ENCODE measurements around the gene PMM2. TPM values are rescaled to one million over a fixed set of nuclear protein-coding genes. Genes with fewer than 3 reads are reported as not detected.

The PMM2 gene
- total and polyA plus RNA-seq, 2 experiments from 2014 or later, result 38.2 to 60.4 TPM

DNA sequence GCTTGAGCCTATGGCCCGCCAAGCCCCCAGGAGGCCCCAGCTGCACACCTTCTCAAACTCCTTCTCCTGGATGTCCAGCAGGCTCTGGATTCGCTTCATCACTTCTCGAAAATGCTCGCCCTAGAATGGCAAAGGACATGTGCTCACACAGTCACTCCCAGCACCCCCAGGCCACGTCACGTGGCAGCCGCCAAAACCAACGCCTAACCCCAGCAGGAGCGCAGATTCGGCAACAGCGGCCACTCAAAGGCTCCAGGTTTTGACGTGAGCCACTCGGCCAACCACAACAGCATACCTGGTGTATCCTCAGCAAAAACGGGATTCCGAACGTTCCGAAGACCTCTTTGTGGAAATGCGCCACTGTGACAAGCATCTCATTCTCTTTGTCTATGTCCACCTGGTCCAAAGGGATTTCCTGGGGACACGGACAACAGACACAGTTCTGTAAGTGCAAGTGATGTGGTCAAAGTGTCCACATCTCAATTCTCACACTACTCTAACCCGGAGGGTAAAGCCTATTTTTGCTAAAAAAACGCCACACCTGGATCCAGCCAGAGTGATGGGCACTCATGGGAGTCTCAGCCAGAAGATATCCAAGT, 97.2 kb downstream of the PMM2 start:
- peaks cover 9% of the 10 kb centered on the region; the same call in 1 of the 2 replicates for H3F3A ChIP-seq (replicated peaks; ENCODE audit: low read depth)
- TF ChIP-seq NANOG (IDR thresholded peaks at IDR 0.05; ENCODE audit: borderline replicate concordance) (no peak), CREB1 (CRISPR knock-in tag; IDR thresholded peaks at IDR 0.05; ENCODE audit: low read depth) (no peak), ZNF331 (CRISPR knock-in tag; IDR thresholded peaks at IDR 0.05; ENCODE audit: low read depth) (no peak), EZH2 (IDR thresholded peaks at IDR 0.05; ENCODE audit: low read depth, unreplicated experiment) (no peak), STAT1 (IDR thresholded peaks at IDR 0.05; ENCODE audit: unreplicated experiment) (no peak), ZNF114 (CRISPR knock-in tag; IDR thresholded peaks at IDR 0.05) (no peak), JUNB (IDR thresholded peaks at IDR 0.05; ENCODE audit: unreplicated experiment) (no peak), POLR2AphosphoS5 (IDR thresholded peaks at IDR 0.05; ENCODE audit: low read depth) (no peak), EZH2phosphoT487 (IDR thresholded peaks at IDR 0.05; ENCODE audit: unreplicated experiment) (no peak)
- TF ChIP-seq, protein P1, sequence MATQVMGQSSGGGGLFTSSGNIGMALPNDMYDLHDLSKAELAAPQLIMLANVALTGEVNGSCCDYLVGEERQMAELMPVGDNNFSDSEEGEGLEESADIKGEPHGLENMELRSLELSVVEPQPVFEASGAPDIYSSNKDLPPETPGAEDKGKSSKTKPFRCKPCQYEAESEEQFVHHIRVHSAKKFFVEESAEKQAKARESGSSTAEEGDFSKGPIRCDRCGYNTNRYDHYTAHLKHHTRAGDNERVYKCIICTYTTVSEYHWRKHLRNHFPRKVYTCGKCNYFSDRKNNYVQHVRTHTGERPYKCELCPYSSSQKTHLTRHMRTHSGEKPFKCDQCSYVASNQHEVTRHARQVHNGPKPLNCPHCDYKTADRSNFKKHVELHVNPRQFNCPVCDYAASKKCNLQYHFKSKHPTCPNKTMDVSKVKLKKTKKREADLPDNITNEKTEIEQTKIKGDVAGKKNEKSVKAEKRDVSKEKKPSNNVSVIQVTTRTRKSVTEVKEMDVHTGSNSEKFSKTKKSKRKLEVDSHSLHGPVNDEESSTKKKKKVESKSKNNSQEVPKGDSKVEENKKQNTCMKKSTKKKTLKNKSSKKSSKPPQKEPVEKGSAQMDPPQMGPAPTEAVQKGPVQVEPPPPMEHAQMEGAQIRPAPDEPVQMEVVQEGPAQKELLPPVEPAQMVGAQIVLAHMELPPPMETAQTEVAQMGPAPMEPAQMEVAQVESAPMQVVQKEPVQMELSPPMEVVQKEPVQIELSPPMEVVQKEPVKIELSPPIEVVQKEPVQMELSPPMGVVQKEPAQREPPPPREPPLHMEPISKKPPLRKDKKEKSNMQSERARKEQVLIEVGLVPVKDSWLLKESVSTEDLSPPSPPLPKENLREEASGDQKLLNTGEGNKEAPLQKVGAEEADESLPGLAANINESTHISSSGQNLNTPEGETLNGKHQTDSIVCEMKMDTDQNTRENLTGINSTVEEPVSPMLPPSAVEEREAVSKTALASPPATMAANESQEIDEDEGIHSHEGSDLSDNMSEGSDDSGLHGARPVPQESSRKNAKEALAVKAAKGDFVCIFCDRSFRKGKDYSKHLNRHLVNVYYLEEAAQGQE (IDR thresholded peaks at IDR 0.05; ENCODE audit: unreplicated experiment), result no peak
- TF ChIP-seq, protein P2, sequence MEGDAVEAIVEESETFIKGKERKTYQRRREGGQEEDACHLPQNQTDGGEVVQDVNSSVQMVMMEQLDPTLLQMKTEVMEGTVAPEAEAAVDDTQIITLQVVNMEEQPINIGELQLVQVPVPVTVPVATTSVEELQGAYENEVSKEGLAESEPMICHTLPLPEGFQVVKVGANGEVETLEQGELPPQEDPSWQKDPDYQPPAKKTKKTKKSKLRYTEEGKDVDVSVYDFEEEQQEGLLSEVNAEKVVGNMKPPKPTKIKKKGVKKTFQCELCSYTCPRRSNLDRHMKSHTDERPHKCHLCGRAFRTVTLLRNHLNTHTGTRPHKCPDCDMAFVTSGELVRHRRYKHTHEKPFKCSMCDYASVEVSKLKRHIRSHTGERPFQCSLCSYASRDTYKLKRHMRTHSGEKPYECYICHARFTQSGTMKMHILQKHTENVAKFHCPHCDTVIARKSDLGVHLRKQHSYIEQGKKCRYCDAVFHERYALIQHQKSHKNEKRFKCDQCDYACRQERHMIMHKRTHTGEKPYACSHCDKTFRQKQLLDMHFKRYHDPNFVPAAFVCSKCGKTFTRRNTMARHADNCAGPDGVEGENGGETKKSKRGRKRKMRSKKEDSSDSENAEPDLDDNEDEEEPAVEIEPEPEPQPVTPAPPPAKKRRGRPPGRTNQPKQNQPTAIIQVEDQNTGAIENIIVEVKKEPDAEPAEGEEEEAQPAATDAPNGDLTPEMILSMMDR (conservative IDR thresholded peaks at IDR 0.05; ENCODE audit: low read depth in 2 of 2), result no peak
- TF ChIP-seq, protein P3, sequence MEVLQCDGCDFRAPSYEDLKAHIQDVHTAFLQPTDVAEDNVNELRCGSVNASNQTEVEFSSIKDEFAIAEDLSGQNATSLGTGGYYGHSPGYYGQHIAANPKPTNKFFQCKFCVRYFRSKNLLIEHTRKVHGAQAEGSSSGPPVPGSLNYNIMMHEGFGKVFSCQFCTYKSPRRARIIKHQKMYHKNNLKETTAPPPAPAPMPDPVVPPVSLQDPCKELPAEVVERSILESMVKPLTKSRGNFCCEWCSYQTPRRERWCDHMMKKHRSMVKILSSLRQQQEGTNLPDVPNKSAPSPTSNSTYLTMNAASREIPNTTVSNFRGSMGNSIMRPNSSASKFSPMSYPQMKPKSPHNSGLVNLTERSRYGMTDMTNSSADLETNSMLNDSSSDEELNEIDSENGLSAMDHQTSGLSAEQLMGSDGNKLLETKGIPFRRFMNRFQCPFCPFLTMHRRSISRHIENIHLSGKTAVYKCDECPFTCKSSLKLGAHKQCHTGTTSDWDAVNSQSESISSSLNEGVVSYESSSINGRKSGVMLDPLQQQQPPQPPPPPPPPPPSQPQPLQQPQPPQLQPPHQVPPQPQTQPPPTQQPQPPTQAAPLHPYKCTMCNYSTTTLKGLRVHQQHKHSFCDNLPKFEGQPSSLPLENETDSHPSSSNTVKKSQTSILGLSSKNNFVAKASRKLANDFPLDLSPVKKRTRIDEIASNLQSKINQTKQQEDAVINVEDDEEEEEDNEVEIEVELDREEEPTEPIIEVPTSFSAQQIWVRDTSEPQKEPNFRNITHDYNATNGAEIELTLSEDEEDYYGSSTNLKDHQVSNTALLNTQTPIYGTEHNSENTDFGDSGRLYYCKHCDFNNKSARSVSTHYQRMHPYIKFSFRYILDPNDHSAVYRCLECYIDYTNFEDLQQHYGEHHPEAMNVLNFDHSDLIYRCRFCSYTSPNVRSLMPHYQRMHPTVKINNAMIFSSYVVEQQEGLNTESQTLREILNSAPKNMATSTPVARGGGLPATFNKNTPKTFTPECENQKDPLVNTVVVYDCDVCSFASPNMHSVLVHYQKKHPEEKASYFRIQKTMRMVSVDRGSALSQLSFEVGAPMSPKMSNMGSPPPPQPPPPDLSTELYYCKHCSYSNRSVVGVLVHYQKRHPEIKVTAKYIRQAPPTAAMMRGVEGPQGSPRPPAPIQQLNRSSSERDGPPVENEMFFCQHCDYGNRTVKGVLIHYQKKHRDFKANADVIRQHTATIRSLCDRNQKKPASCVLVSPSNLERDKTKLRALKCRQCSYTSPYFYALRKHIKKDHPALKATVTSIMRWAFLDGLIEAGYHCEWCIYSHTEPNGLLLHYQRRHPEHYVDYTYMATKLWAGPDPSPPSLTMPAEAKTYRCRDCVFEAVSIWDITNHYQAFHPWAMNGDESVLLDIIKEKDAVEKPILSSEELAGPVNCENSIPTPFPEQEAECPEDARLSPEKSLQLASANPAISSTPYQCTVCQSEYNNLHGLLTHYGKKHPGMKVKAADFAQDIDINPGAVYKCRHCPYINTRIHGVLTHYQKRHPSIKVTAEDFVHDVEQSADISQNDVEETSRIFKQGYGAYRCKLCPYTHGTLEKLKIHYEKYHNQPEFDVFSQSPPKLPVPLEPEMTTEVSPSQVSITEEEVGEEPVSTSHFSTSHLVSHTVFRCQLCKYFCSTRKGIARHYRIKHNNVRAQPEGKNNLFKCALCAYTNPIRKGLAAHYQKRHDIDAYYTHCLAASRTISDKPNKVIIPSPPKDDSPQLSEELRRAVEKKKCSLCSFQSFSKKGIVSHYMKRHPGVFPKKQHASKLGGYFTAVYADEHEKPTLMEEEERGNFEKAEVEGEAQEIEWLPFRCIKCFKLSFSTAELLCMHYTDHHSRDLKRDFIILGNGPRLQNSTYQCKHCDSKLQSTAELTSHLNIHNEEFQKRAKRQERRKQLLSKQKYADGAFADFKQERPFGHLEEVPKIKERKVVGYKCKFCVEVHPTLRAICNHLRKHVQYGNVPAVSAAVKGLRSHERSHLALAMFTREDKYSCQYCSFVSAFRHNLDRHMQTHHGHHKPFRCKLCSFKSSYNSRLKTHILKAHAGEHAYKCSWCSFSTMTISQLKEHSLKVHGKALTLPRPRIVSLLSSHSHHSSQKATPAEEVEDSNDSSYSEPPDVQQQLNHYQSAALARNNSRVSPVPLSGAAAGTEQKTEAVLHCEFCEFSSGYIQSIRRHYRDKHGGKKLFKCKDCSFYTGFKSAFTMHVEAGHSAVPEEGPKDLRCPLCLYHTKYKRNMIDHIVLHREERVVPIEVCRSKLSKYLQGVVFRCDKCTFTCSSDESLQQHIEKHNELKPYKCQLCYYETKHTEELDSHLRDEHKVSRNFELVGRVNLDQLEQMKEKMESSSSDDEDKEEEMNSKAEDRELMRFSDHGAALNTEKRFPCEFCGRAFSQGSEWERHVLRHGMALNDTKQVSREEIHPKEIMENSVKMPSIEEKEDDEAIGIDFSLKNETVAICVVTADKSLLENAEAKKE (CRISPR knock-in tag; IDR thresholded peaks at IDR 0.05), result no peak
- TF ChIP-seq, protein P4, sequence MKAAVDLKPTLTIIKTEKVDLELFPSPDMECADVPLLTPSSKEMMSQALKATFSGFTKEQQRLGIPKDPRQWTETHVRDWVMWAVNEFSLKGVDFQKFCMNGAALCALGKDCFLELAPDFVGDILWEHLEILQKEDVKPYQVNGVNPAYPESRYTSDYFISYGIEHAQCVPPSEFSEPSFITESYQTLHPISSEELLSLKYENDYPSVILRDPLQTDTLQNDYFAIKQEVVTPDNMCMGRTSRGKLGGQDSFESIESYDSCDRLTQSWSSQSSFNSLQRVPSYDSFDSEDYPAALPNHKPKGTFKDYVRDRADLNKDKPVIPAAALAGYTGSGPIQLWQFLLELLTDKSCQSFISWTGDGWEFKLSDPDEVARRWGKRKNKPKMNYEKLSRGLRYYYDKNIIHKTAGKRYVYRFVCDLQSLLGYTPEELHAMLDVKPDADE (IDR thresholded peaks at IDR 0.05), result no peak
- H2AFZ ChIP-seq, result no peak overlapping the region
- H3K4me1 Mint-ChIP-seq, result peaks cover 2% of the 10 kb centered on the region; the same call in 1 of the 3 replicates
- ATAC-seq, result no peak
- DNase-seq (ENCODE audit: low spot score), result no peak
- H3K27ac Mint-ChIP-seq, result no peak overlapping the region
- no peaks in the 10 kb centered on the region for H3K9me2 ChIP-seq (ENCODE audit: insufficient read depth)
- H3K27ac ChIP-seq (ENCODE audit: low read depth), result no peak overlapping the region
- peaks cover 74% of the 10 kb centered on the region for H3K36me3 ChIP-seq (ENCODE audit: insufficient read depth)
- H4K20me1 ChIP-seq (replicated peaks; ENCODE audit: insufficient read depth), result peaks cover 13% of the 10 kb centered on the region
- peaks cover 98% of the 10 kb centered on the region for H3K36me3 Mint-ChIP-seq (ENCODE audit: low read depth)
- H3K4me3 Mint-ChIP-seq, result no peak overlapping the region
- no peaks in the 10 kb centered on the region for H3K4me1 ChIP-seq (ENCODE audit: insufficient read depth)
- peaks cover 21% of the 10 kb centered on the region for H3K27me3 Mint-ChIP-seq (ENCODE audit: insufficient read depth, low read depth, poor library complexity)
- H3K79me2 ChIP-seq (replicated peaks; ENCODE audit: insufficient read depth), result no peaks in the 10 kb centered on the region; the same call in 1 of the 2 replicates
- no peak overlapping the region for H3K4me3 ChIP-seq
- no peaks in the 10 kb centered on the region for H3K9me3 Mint-ChIP-seq
- no peaks in the 10 kb centered on the region for H3K27me3 ChIP-seq (ENCODE audit: insufficient read depth)
- no peak overlapping the region for H3K4me2 ChIP-seq
